HUES64 (cell line): ENCODE measurements around the gene SARNP.

Source experiments
- H3K27ac ChIP-seq: 2 replicates; pipeline ENCODE4 v1.7.0; 2013; ENCODE audit warnings: low read depth, low read length, inconsistent platforms
- H3K27me3 ChIP-seq: 2 replicates; pipeline ENCODE4 v1.6.1; 2013; ENCODE audit warnings: mild to moderate bottlenecking, low read length; ENCODE audit not compliant: insufficient read depth
- H3K36me3 ChIP-seq: 2 replicates; pipeline ENCODE4 v1.6.1; 2013; ENCODE audit warnings: mild to moderate bottlenecking, low read length; ENCODE audit not compliant: insufficient read depth
- H3K4me1 ChIP-seq: 2 replicates; pipeline ENCODE4 v1.6.1; 2013; ENCODE audit warnings: mild to moderate bottlenecking, low read length, moderate library complexity; ENCODE audit not compliant: insufficient read depth
- H3K4me3 ChIP-seq: 2 replicates; pipeline ENCODE4 v1.5.1; 2013; ENCODE audit warnings: mild to moderate bottlenecking, low read length, moderate library complexity
- H3K9ac ChIP-seq: 2 replicates; pipeline ENCODE4 v1.6.1; 2013; ENCODE audit warnings: mild to moderate bottlenecking, low read depth, low read length
- H3K9me3 ChIP-seq: 2 replicates; pipeline ENCODE4 v1.6.1; 2013; ENCODE audit warnings: low read depth, low read length; ENCODE audit not compliant: insufficient read depth
- WGBS: fragments of 150-250, 120-280 bp; methylation state at CpG from one replicate; pipeline ENCODE4 v1.1.7; 2013; ENCODE audit warnings: missing lambda C conversion rate; 5-methylcytosine and 5-hydroxymethylcytosine counted together

SARNP gene

GRCh38 chr12:55755246-55755645 is 62.3 kb downstream of the SARNP start:
- Histone ChIP-seq H3K27me3 (no peaks in the 10 kb centered on the region), H3K9ac (no peak overlapping the region), H3K36me3 (peaks cover 94% of the 10 kb centered on the region), H3K4me1 (peaks cover 18% of the 10 kb centered on the region), H3K9me3 (no peaks in the 10 kb centered on the region; the same call in 1 of the 2 replicates), H3K27ac (no peak overlapping the region), H3K4me3 (no peak overlapping the region)
- 93% methylated on average over 2 of the region's 2 CpGs for WGBS

- Histone ChIP-seq H3K4me3 (no peak overlapping the region), H3K4me1 (peaks cover 45% of the 10 kb centered on the region), H3K27me3 (no peaks in the 10 kb centered on the region), H3K9ac (no peak overlapping the region), H3K36me3 (peaks cover 63% of the 10 kb centered on the region), H3K27ac (no peak overlapping the region), H3K9me3 (no peaks in the 10 kb centered on the region)
- 93% methylated on average over 18 of the region's 18 CpGs for WGBS
These were observed 69.1 kb downstream of the SARNP start for GRCh38 chr12:55748230-55748993.

- Histone ChIP-seq H3K9ac (peak overlapping the region; percentile 55; the same call in 1 of the 2 replicates), H3K4me1 (peaks cover 48% of the 10 kb centered on the region), H3K27ac (peak overlapping the region; percentile 78; the same call in 1 of the 2 replicates), H3K4me3 (peak overlapping the region; percentile 94), H3K27me3 (no peaks in the 10 kb centered on the region), H3K36me3 (peaks cover 49% of the 10 kb centered on the region), H3K9me3 (no peaks in the 10 kb centered on the region)
These were observed 70.7 kb downstream of the SARNP start for GRCh38 chr12:55746913-55747231.

- H3K36me3 ChIP-seq: peaks cover 44% of the 10 kb centered on the region
- WGBS: 21% methylated on average over 3 of the region's 3 CpGs
- no peaks in the 10 kb centered on the region for H3K9me3 ChIP-seq
- peak overlapping the region; percentile 55 for H3K9ac ChIP-seq
- peak overlapping the region; percentile 94 for H3K4me3 ChIP-seq
- H3K27ac ChIP-seq: peak overlapping the region; percentile 78
- no peaks in the 10 kb centered on the region for H3K27me3 ChIP-seq
- peaks cover 52% of the 10 kb centered on the region for H3K4me1 ChIP-seq
These were observed 71.2 kb downstream of the SARNP start for GRCh38 chr12:55746174-55746912.

- Histone ChIP-seq H3K4me3 (peak overlapping the region; percentile 94), H3K36me3 (peaks cover 36% of the 10 kb centered on the region), H3K27ac (peak overlapping the region; percentile 78), H3K9me3 (no peaks in the 10 kb centered on the region), H3K4me1 (peaks cover 47% of the 10 kb centered on the region), H3K27me3 (no peaks in the 10 kb centered on the region), H3K9ac (peak overlapping the region; percentile 87)
- WGBS: 1% methylated on average over 10 of the region's 13 CpGs
These were observed 72.0 kb downstream of the SARNP start for GRCh38 chr12:55745361-55746173.

- H3K36me3 ChIP-seq: peaks cover 25% of the 10 kb centered on the region
- peak overlapping the region; percentile 87 for H3K9ac ChIP-seq
- no peaks in the 10 kb centered on the region for H3K27me3 ChIP-seq
- H3K4me3 ChIP-seq: peak overlapping the region; percentile 94
- peak overlapping the region; percentile 78; the same call in 1 of the 2 replicates for H3K27ac ChIP-seq
- no peaks in the 10 kb centered on the region for H3K9me3 ChIP-seq
- H3K4me1 ChIP-seq: peaks cover 42% of the 10 kb centered on the region
- WGBS: under 1% methylated on average over 9 of the region's 11 CpGs
These were observed 73.0 kb downstream of the SARNP start for GRCh38 chr12:55744340-55745030.

GRCh38 chr12:55743406-55744339 is 73.9 kb downstream of the SARNP start:
- peak overlapping the region; percentile 78; the same call in 1 of the 2 replicates for H3K27ac ChIP-seq

GRCh38 chr12:55742719-55743405 is 74.7 kb downstream of the SARNP start, which contains the start of gene GDF11:
Gene GDF11 (plus strand): TSS chr12:55743122. CDS start chr12:55743317, 195 bp downstream.
- Histone ChIP-seq H3K27me3 (no peaks in the 10 kb centered on the region), H3K4me3 (peak within 1 kb of the TSS; percentile 94), H3K36me3 (peaks cover 9% of the 10 kb centered on the region), H3K9me3 (no peaks in the 10 kb centered on the region), H3K4me1 (peaks cover 30% of the 10 kb centered on the region), H3K9ac (peak within 1 kb of the TSS; percentile 87), H3K27ac (peak within 1 kb of the TSS; percentile 78; the same call in 1 of the 2 replicates)
- under 1% methylated on average over 24 of the region's 53 CpGs for WGBS

More at GRCh38 chr12:55743406-55744339, 73.9 kb downstream of the SARNP start:
- WGBS: under 1% methylated on average over 73 of the region's 73 CpGs
- H3K9me3 ChIP-seq: no peaks in the 10 kb centered on the region
- H3K4me3 ChIP-seq: peak overlapping the region; percentile 94
- peaks cover 37% of the 10 kb centered on the region for H3K4me1 ChIP-seq
- H3K27me3 ChIP-seq: no peaks in the 10 kb centered on the region
- peak overlapping the region; percentile 87 for H3K9ac ChIP-seq
- H3K36me3 ChIP-seq: peaks cover 17% of the 10 kb centered on the region

- H3K27ac ChIP-seq: 0 out of 2 replicates have a peak overlapping the region, but pooled peaks have one; percentile 10
- H3K27me3 ChIP-seq: no peaks in the 10 kb centered on the region
- H3K36me3 ChIP-seq: peaks cover 4% of the 10 kb centered on the region; the same call in 1 of the 2 replicates
- H3K9ac ChIP-seq: peak overlapping the region; percentile 28; the same call in 1 of the 2 replicates
- H3K4me3 ChIP-seq: peak overlapping the region; percentile 58
- H3K9me3 ChIP-seq: no peaks in the 10 kb centered on the region
- peaks cover 27% of the 10 kb centered on the region for H3K4me1 ChIP-seq
- 50% methylated on average over 3 of the region's 3 CpGs for WGBS
These were observed 75.4 kb downstream of the SARNP start for GRCh38 chr12:55741931-55742680.
